ENCODE measurements around the gene OAT.
A peak's percentile ranks its signal among the peaks of the same experiment; 100 is the strongest.

OAT gene

DNA sequence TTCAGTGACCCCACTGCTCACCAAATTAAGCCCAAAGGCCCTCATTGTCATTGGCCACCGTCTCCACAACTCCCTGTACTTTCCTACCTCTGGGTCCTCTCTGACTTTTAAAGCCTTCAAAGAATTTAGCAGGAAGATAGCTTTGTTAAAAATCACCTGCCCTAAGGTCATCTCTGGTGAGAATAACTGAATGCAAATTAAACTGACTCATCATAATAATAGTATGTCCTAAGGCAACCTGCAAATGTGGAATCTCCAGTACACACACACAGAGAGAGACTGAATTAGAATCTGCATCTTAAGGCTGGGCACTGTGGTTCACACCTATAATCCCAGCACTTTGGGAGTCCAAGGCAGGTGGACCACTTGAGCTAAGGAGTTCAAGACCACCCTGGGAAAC, 24.1 kb downstream of the OAT start:
- H3K9me3 ChIP-seq (replicated peaks in 1 of 2; ENCODE audit: control insufficient read depth in 2 of 2, insufficient read depth in 1 of 2, low read depth in 1 of 2, low read length in 2 of 2) = no peaks in the 10 kb centered on the region
- no peak overlapping the region for H2AFZ ChIP-seq (ENCODE audit: low read length)
- no peak overlapping the region for H3K18ac ChIP-seq (ENCODE audit: low read length)
- no peak overlapping the region for H3K4ac ChIP-seq (ENCODE audit: low read length)
- no peak overlapping the region for H2AK5ac ChIP-seq (ENCODE audit: low read depth, low read length)
- no peak overlapping the region for H2BK5ac ChIP-seq (ENCODE audit: low read length)
- no peak for DNase-seq (ENCODE audit: low spot score)
- peaks cover 4 to 17% of the 10 kb centered on the region in 2 donors for H3K36me3 ChIP-seq (replicated peaks in 1 of 2; ENCODE audit: control insufficient read depth in 2 of 2, insufficient read depth in 2 of 2, low read length in 2 of 2)
- H2BK120ac ChIP-seq (ENCODE audit: low read depth, low read length) = no peak overlapping the region
- H3K4me1 ChIP-seq (ENCODE audit: control insufficient read depth in 2 of 2, insufficient read depth in 1 of 2, low read depth in 1 of 2, low read length in 2 of 2) = peaks cover 0 to 2% of the 10 kb centered on the region in 2 donors
- H2BK15ac ChIP-seq (ENCODE audit: low read length) = no peak overlapping the region
- H3K4me2 ChIP-seq (ENCODE audit: insufficient read depth, low read length, poor library complexity, severe bottlenecking) = no peak overlapping the region
- no peaks in the 10 kb centered on the region for H3K79me1 ChIP-seq (ENCODE audit: low read depth, low read length)
- no peak overlapping the region for H2BK12ac ChIP-seq (ENCODE audit: low read length)
- H3K4me3 ChIP-seq (ENCODE audit: low read length in 2 of 2) = no peak overlapping the region
- H3K14ac ChIP-seq (ENCODE audit: low read length) = no peak overlapping the region
- WGBS, 2 donors (ENCODE audit: extremely low coverage in 2 of 2, insufficient read length in 2 of 2, insufficient replicate concordance in 1 of 2) = no CpG with 5 or more reads among the region's 1 CpG
- H3K27me3 ChIP-seq (ENCODE audit: control insufficient read depth in 3 of 3, insufficient read depth in 3 of 3, low read depth in 1 of 3, low read length in 3 of 3) = no peaks in the 10 kb centered on the region
- H4K8ac ChIP-seq (ENCODE audit: low read depth, low read length) = no peak overlapping the region
- H3K23ac ChIP-seq (ENCODE audit: low read depth, low read length, poor library complexity) = no peak overlapping the region
- no peak overlapping the region for H3K9ac ChIP-seq (ENCODE audit: low read depth, low read length, poor library complexity)
- H4K91ac ChIP-seq (ENCODE audit: low read depth, low read length, poor library complexity) = no peak overlapping the region
- H3K27ac ChIP-seq (replicated peaks; ENCODE audit: low read length) = no peak overlapping the region

DNA sequence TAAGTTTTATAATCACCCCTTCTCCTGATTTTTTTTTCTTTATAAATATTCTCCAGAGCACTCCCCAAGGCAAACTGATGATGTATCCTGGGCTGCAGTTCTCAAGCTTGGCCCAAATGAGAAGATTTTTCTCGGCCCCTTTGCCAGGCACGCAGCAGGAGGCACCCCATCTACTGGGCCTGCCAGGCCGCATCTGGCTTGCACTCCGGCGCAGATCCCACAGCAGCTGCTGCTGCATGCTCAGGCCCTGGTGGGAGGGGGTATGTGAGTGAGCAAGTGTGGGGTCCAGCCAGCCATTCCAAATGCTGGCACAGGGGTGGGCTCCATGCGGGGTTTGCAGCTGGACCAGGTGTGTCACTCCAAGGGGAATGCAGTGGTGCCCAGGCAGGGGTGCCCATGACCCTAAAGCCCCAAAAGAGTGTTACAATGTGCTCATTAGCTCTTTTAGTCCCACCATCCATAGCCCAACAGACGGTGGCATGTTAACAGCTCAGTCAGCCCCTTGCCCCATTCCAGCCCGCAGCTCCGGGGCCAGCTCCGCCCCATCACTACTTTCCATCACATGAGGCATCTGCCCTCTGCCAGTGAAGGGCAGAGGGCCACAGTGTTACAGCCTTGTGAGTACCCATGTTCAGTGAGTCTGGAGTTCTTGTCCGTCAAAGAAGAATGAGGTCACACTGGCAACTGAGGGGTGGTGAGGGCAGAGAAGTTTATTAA, 25.9 kb downstream of the OAT start:
- DNase-seq (ENCODE audit: low spot score) = no peak
- H2AK5ac ChIP-seq (ENCODE audit: low read depth, low read length) = no peak overlapping the region
- WGBS, 2 donors (ENCODE audit: extremely low coverage in 2 of 2, insufficient read length in 2 of 2, insufficient replicate concordance in 1 of 2) = no CpG with 5 or more reads among the region's 11 CpGs

DNA sequence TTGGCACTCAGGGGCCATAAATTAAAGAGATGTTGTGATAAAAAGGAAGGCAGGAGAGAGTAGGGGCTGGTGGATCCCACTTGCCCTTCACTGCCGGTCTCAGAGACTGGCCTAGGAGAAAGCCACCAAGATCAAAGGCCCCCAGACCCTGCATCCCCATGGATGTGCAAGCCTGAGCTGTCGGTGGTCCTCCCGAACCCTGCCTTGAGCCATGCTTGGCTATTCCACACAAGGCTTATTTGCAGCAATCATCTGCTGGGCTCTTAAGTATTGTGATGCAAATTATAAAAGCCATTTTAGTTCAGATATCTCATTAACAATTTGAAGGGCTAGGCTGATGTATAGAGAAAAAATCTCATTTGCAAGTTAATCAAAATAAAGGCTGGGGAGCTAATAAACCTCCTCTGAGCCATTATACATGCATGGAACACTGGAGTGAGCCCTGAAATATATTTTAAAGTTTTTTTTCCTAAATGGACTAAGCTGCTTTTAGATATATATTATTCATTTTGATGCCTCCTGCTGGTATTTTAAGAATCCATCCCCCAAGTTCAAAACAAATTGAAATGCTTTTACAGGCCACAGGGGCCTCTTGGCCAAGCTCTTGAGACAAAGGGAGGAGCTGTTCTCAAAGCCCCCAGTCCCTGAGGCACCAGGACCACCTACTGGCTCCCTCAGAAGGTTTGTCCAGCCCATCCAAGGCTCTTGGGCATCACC, 28.1 kb downstream of the OAT start:
- Histone ChIP-seq H3K36me3 (replicated peaks in 1 of 2; ENCODE audit: control insufficient read depth in 2 of 2, insufficient read depth in 2 of 2, low read length in 2 of 2) (no peaks in the 10 kb centered on the region), H3K27ac (replicated peaks; ENCODE audit: low read length) (no peak overlapping the region), H3K9ac (ENCODE audit: low read depth, low read length, poor library complexity) (no peak overlapping the region), H2BK12ac (ENCODE audit: low read length) (no peak overlapping the region), H2BK120ac (ENCODE audit: low read depth, low read length) (no peak overlapping the region), H3K18ac (ENCODE audit: low read length) (no peak overlapping the region), H3K4me3 (ENCODE audit: low read length in 2 of 2) (no peak overlapping the region), H4K91ac (ENCODE audit: low read depth, low read length, poor library complexity) (no peak overlapping the region), H3K4me1 (ENCODE audit: control insufficient read depth in 2 of 2, insufficient read depth in 1 of 2, low read depth in 1 of 2, low read length in 2 of 2) (peaks cover 2 to 14% of the 10 kb centered on the region in 2 donors), H2BK5ac (ENCODE audit: low read length) (no peak overlapping the region), H2BK15ac (ENCODE audit: low read length) (no peak overlapping the region), H3K27me3 (ENCODE audit: control insufficient read depth in 3 of 3, insufficient read depth in 3 of 3, low read depth in 1 of 3, low read length in 3 of 3) (peaks cover 0 to 27% (median 9%) of the 10 kb centered on the region in 3 experiments), H2AK5ac (ENCODE audit: low read depth, low read length) (no peak overlapping the region), H3K4me2 (ENCODE audit: insufficient read depth, low read length, poor library complexity, severe bottlenecking) (no peak overlapping the region), H3K14ac (ENCODE audit: low read length) (no peak overlapping the region), H3K9me3 (replicated peaks in 1 of 2; ENCODE audit: control insufficient read depth in 2 of 2, insufficient read depth in 1 of 2, low read depth in 1 of 2, low read length in 2 of 2) (no peaks in the 10 kb centered on the region), H3K23ac (ENCODE audit: low read depth, low read length, poor library complexity) (no peak overlapping the region), H2AFZ (ENCODE audit: low read length) (no peak overlapping the region), H4K8ac (ENCODE audit: low read depth, low read length) (no peak overlapping the region), H3K4ac (ENCODE audit: low read length) (no peak overlapping the region), H3K79me1 (ENCODE audit: low read depth, low read length) (no peaks in the 10 kb centered on the region)
- no peak for DNase-seq (ENCODE audit: low spot score)
- no CpG with 5 or more reads among the region's 3 CpGs for WGBS, 2 donors (ENCODE audit: extremely low coverage in 2 of 2, insufficient read length in 2 of 2, insufficient replicate concordance in 1 of 2)

More for the DNA sequence above, 25.9 kb downstream of the OAT start:
- Histone ChIP-seq H3K18ac (ENCODE audit: low read length) (no peak overlapping the region), H4K8ac (ENCODE audit: low read depth, low read length) (no peak overlapping the region), H3K14ac (ENCODE audit: low read length) (no peak overlapping the region), H3K79me1 (ENCODE audit: low read depth, low read length) (no peaks in the 10 kb centered on the region), H3K36me3 (replicated peaks in 1 of 2; ENCODE audit: control insufficient read depth in 2 of 2, insufficient read depth in 2 of 2, low read length in 2 of 2) (peaks cover 1 to 9% of the 10 kb centered on the region in 2 donors), H3K4me2 (ENCODE audit: insufficient read depth, low read length, poor library complexity, severe bottlenecking) (no peak overlapping the region), H3K27me3 (ENCODE audit: control insufficient read depth in 3 of 3, insufficient read depth in 3 of 3, low read depth in 1 of 3, low read length in 3 of 3) (peaks cover 0 to 9% (median 7%) of the 10 kb centered on the region in 3 experiments), H2BK120ac (ENCODE audit: low read depth, low read length) (no peak overlapping the region), H2AFZ (ENCODE audit: low read length) (no peak overlapping the region), H4K91ac (ENCODE audit: low read depth, low read length, poor library complexity) (no peak overlapping the region), H3K9ac (ENCODE audit: low read depth, low read length, poor library complexity) (no peak overlapping the region), H2BK15ac (ENCODE audit: low read length) (no peak overlapping the region), H2BK12ac (ENCODE audit: low read length) (no peak overlapping the region), H3K4me3 (ENCODE audit: low read length in 2 of 2) (no peak overlapping the region), H3K4me1 (ENCODE audit: control insufficient read depth in 2 of 2, insufficient read depth in 1 of 2, low read depth in 1 of 2, low read length in 2 of 2) (peaks cover 2 to 3% of the 10 kb centered on the region in 2 donors), H3K4ac (ENCODE audit: low read length) (no peak overlapping the region), H3K9me3 (replicated peaks in 1 of 2; ENCODE audit: control insufficient read depth in 2 of 2, insufficient read depth in 1 of 2, low read depth in 1 of 2, low read length in 2 of 2) (no peaks in the 10 kb centered on the region), H3K23ac (ENCODE audit: low read depth, low read length, poor library complexity) (no peak overlapping the region), H3K27ac (replicated peaks; ENCODE audit: low read length) (no peak overlapping the region), H2BK5ac (ENCODE audit: low read length) (no peak overlapping the region)

DNA sequence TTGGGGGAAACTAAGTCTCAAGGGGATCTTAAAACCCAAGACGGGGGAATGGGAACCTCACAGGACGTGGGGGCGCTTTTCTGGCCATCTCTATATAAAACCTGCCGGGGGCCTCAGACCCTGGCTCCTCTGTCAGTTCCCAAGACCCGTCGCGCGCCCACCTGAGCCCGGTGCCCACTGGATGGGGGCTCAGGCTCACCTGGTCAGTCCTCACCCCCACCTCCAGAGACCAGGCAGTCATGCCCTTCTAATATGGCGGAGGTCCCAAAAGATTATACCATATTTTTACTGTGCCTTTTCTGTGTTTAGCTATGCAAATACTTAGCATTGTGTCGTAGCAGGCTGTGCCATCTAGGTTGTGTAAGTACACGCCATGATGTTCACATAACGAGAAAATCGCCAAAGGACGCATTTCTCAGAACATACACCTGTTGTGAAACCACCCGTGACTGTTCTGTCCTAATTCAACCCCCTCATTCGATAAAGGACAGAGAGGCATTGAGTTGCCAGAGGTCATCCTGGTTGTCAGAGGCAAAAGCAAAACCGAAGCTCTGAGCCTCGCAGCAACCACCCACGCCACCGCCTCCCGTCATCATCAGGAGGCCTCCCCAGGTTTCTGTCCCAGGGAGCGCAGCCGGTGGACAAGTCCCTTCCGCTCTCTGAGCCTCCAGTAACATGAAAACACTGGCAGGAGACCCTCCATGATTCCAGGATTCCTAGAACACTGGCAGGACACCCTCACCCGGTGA, 28.9 kb downstream of the OAT start:
- Histone ChIP-seq H3K79me1 (ENCODE audit: low read depth, low read length) (no peaks in the 10 kb centered on the region), H3K23ac (ENCODE audit: low read depth, low read length, poor library complexity) (no peak overlapping the region), H3K9me3 (replicated peaks in 1 of 2; ENCODE audit: control insufficient read depth in 2 of 2, insufficient read depth in 1 of 2, low read depth in 1 of 2, low read length in 2 of 2) (no peaks in the 10 kb centered on the region), H3K4me1 (ENCODE audit: control insufficient read depth in 2 of 2, insufficient read depth in 1 of 2, low read depth in 1 of 2, low read length in 2 of 2) (peaks cover 2 to 14% of the 10 kb centered on the region in 2 donors), H2BK15ac (ENCODE audit: low read length) (no peak overlapping the region), H4K8ac (ENCODE audit: low read depth, low read length) (no peak overlapping the region), H3K4me3 (ENCODE audit: low read length in 2 of 2) (no peak overlapping the region), H3K9ac (ENCODE audit: low read depth, low read length, poor library complexity) (no peak overlapping the region), H2AK5ac (ENCODE audit: low read depth, low read length) (no peak overlapping the region), H3K18ac (ENCODE audit: low read length) (no peak overlapping the region), H3K4me2 (ENCODE audit: insufficient read depth, low read length, poor library complexity, severe bottlenecking) (peak overlapping the region; percentile 36), H2BK120ac (ENCODE audit: low read depth, low read length) (no peak overlapping the region), H3K14ac (ENCODE audit: low read length) (no peak overlapping the region), H3K4ac (ENCODE audit: low read length) (no peak overlapping the region), H2BK12ac (ENCODE audit: low read length) (no peak overlapping the region), H2AFZ (ENCODE audit: low read length) (peak overlapping the region; percentile 92), H2BK5ac (ENCODE audit: low read length) (no peak overlapping the region), H4K91ac (ENCODE audit: low read depth, low read length, poor library complexity) (no peak overlapping the region), H3K27ac (replicated peaks; ENCODE audit: low read length) (no peak overlapping the region), H3K36me3 (replicated peaks in 1 of 2; ENCODE audit: control insufficient read depth in 2 of 2, insufficient read depth in 2 of 2, low read length in 2 of 2) (no peaks in the 10 kb centered on the region), H3K27me3 (ENCODE audit: control insufficient read depth in 3 of 3, insufficient read depth in 3 of 3, low read depth in 1 of 3, low read length in 3 of 3) (peaks cover 0 to 31% (median 9%) of the 10 kb centered on the region in 3 experiments)
- WGBS, 2 donors (ENCODE audit: extremely low coverage in 2 of 2, insufficient read length in 2 of 2, insufficient replicate concordance in 1 of 2) = no CpG with 5 or more reads among the region's 26 CpGs
- DNase-seq (ENCODE audit: low spot score) = no peak
